IMR-90 (cell line): Measurements from ENCODE around the gene SRD5A1. TPM values are rescaled to one million over a fixed set of nuclear protein-coding genes. Genes with fewer than 3 reads are reported as not detected.

Source experiments
- ATAC-seq: fragments of 200-7000 bp; cut with Tn5 transposase; 2 replicates; pipeline ENCODE4 v1.9.1; 2020; ENCODE audit warnings: low read depth, mild to moderate bottlenecking, moderate library complexity
- BruUV-seq: library from RNA; stranded (reverse); fragments of 400-500 nt; replicated peaks from 2 replicates; lab custom pipeline; 2021; lab: Mats Ljungman, UMichigan
- CTCF ChIA-PET: fragments of 300-600 bp; formaldehyde crosslinking; extraction: SDS; loops from one replicate; lab custom pipeline; 2021; ENCODE audit warnings: antibody characterized with exemption; lab: Yijun Ruan, JAX
- POLR2A ChIA-PET: fragments of 300-600 bp; sonication (Branson Sonifier 250); formaldehyde crosslinking; loops from one replicate; lab custom pipeline; 2022; ENCODE audit warnings: antibody characterized with exemption; ENCODE audit not compliant: unreplicated experiment; lab: Charles Lee
- DNase-seq: peaks from one replicate; pipeline ENCODE4 v3.0.0; 2013
- H2AFZ ChIP-seq: replicated peaks from 2 replicates; pipeline ENCODE3; 2013; ENCODE audit warnings: low read length, mild to moderate bottlenecking; ENCODE audit not compliant: poor library complexity
- H2AK5ac ChIP-seq: 2 replicates; pipeline ENCODE4 v1.6.1; 2013; ENCODE audit warnings: low read depth, low read length, inconsistent platforms
- H2AK9ac ChIP-seq: replicated peaks from 2 replicates; pipeline ENCODE3; 2013; ENCODE audit warnings: mild to moderate bottlenecking, low read depth, low read length, moderate library complexity; ENCODE audit not compliant: poor library complexity
- H2BK120ac ChIP-seq: 2 replicates; pipeline ENCODE4 v1.6.1; 2013; ENCODE audit warnings: low read depth, low read length, inconsistent platforms
- H2BK15ac ChIP-seq: 3 replicates; pipeline ENCODE4 v1.6.1; 2013; ENCODE audit warnings: low read depth, low read length, inconsistent platforms
- H2BK20ac ChIP-seq: 2 replicates; pipeline ENCODE4 v1.6.1; 2013; ENCODE audit warnings: low read depth, mild to moderate bottlenecking, inconsistent platforms, low read length, moderate library complexity
- H2BK5ac ChIP-seq: 2 replicates; pipeline ENCODE4 v1.6.1; 2013; ENCODE audit warnings: mild to moderate bottlenecking, low read depth, low read length, inconsistent platforms; ENCODE audit not compliant: poor library complexity, severe bottlenecking
- H3K14ac ChIP-seq: replicated peaks from 2 replicates; pipeline ENCODE4 v1.6.1; 2013; ENCODE audit warnings: low read depth, low read length, inconsistent platforms
- H3K18ac ChIP-seq: 2 replicates; pipeline ENCODE4 v1.6.1; 2013; ENCODE audit warnings: low read depth, low read length, control low read depth
- H3K23ac ChIP-seq: 2 replicates; pipeline ENCODE4 v1.6.1; 2013; ENCODE audit warnings: low read depth, low read length, inconsistent platforms
- H3K27ac ChIP-seq: 2 replicates; pipeline ENCODE4 v1.5.1; 2013; ENCODE audit warnings: mild to moderate bottlenecking, control low read depth, low read length; ENCODE audit not compliant: insufficient read depth
- H3K27me3 ChIP-seq: 2 replicates; pipeline ENCODE4 v1.6.1; 2013; ENCODE audit warnings: low read length; ENCODE audit not compliant: control insufficient read depth, insufficient read depth
- H3K36me3 ChIP-seq: 2 replicates; pipeline ENCODE4 v1.6.1; 2013; ENCODE audit warnings: low read length, mixed read lengths; ENCODE audit not compliant: control insufficient read depth, insufficient read depth
- H3K4ac ChIP-seq: 2 replicates; pipeline ENCODE4 v1.6.1; 2013; ENCODE audit warnings: low read depth, low read length, inconsistent platforms
- H3K4me1 ChIP-seq: 2 replicates; pipeline ENCODE4 v1.6.1; 2013; ENCODE audit warnings: low read length, mixed read lengths; ENCODE audit not compliant: control insufficient read depth, insufficient read depth
- H3K4me2 ChIP-seq: 2 replicates; pipeline ENCODE4 v1.6.1; 2013; ENCODE audit warnings: low read depth, mild to moderate bottlenecking, control low read depth, low read length, moderate library complexity
- H3K4me3 ChIP-seq: 2 replicates; pipeline ENCODE4 v1.5.1; 2013; ENCODE audit warnings: low read depth, mild to moderate bottlenecking, control low read depth, low read length, moderate library complexity; ENCODE audit not compliant: insufficient read depth
- H3K56ac ChIP-seq: 2 replicates; pipeline ENCODE4 v1.6.1; 2013; ENCODE audit warnings: low read length, inconsistent platforms; ENCODE audit not compliant: insufficient read depth; ENCODE audit errors: extremely low read depth
- H3K79me1 ChIP-seq, 2 experiments: 2 replicates each; pipeline ENCODE4 v1.6.1; 2013; ENCODE audit warnings: low read length in 2 of 2, inconsistent platforms in 1 of 2, low read depth in 1 of 2
- H3K9ac ChIP-seq: 2 replicates; pipeline ENCODE4 v1.6.1; 2013; ENCODE audit warnings: low read depth, low read length, control low read depth
- H3K9me1 ChIP-seq: 2 replicates; pipeline ENCODE4 v1.6.1; 2013; ENCODE audit warnings: low read length, inconsistent platforms; ENCODE audit not compliant: insufficient read depth
- H3K9me3 ChIP-seq: 2 replicates; pipeline ENCODE4 v1.6.1; 2013; ENCODE audit warnings: low read length; ENCODE audit not compliant: control insufficient read depth, insufficient read depth
- H4K20me1 ChIP-seq: 2 replicates; pipeline ENCODE4 v1.6.1; 2013; ENCODE audit warnings: low read length, inconsistent platforms; ENCODE audit not compliant: insufficient read depth
- H4K5ac ChIP-seq: 2 replicates; pipeline ENCODE4 v1.6.1; 2013; ENCODE audit warnings: mild to moderate bottlenecking, low read depth, low read length, control low read depth
- H4K8ac ChIP-seq, 2 experiments: 2 replicates each; pipeline ENCODE4 v1.6.1; 2013; ENCODE audit warnings: low read depth in 2 of 2, low read length in 2 of 2, control low read depth in 1 of 2, inconsistent platforms in 1 of 2
- H4K91ac ChIP-seq: 2 replicates; pipeline ENCODE4 v1.6.1; 2013; ENCODE audit warnings: low read depth, low read length, inconsistent platforms; ENCODE audit not compliant: insufficient read depth
- BHLHE40 ChIP-seq: fragments of 150-350 bp; IDR thresholded peaks from 2 replicates; pipeline ENCODE4 v1.6.1; 2016; ENCODE audit warnings: mild to moderate bottlenecking, low read depth, low read length
- CEBPB ChIP-seq: IDR thresholded peaks from 2 replicates; pipeline ENCODE4 v1.6.1; 2012; ENCODE audit warnings: low read depth, low read length, improper control_type of control experiment
- CHD1 ChIP-seq: IDR thresholded peaks from 2 replicates; pipeline ENCODE4 v1.6.1; 2012; ENCODE audit warnings: low read depth, low read length, improper control_type of control experiment
- CTCF ChIP-seq: conservative IDR thresholded peaks from 2 replicates; pipeline ENCODE4 v1.5.1; 2012; ENCODE audit warnings: mild to moderate bottlenecking, low read depth, low read length, improper control_type of control experiment
- ELK1 ChIP-seq: fragments of 150-350 bp; IDR thresholded peaks from 2 replicates; pipeline ENCODE4 v1.6.1; 2016; ENCODE audit warnings: low read depth, mild to moderate bottlenecking, low read length, moderate library complexity, borderline replicate concordance
- FOS ChIP-seq: fragments of 150-350 bp; IDR thresholded peaks from 2 replicates; pipeline ENCODE4 v1.6.1; 2016; ENCODE audit warnings: low read depth, low read length
- MAFK ChIP-seq: IDR thresholded peaks from 2 replicates; pipeline ENCODE4 v1.6.1; 2012; ENCODE audit warnings: low read depth, low read length, improper control_type of control experiment
- MAZ ChIP-seq: IDR thresholded peaks from 2 replicates; pipeline ENCODE4 v1.6.1; 2012; ENCODE audit warnings: low read depth, mild to moderate bottlenecking, low read length, improper control_type of control experiment, moderate library complexity, borderline replicate concordance
- MXI1 ChIP-seq: IDR thresholded peaks from 2 replicates; pipeline ENCODE4 v1.6.1; 2012; ENCODE audit warnings: low read depth, mild to moderate bottlenecking, low read length, moderate library complexity, borderline replicate concordance
- NFE2L2 ChIP-seq: fragments of 150-350 bp; IDR thresholded peaks from 2 replicates; pipeline ENCODE4 v1.6.1; 2016; ENCODE audit warnings: low read depth, mild to moderate bottlenecking, low read length
- POLR2A ChIP-seq: IDR thresholded peaks from 2 replicates; pipeline ENCODE4 v1.6.1; 2012; ENCODE audit warnings: mild to moderate bottlenecking, low read depth, low read length
- RAD21 ChIP-seq: IDR thresholded peaks from 2 replicates; pipeline ENCODE4 v1.6.1; 2012; ENCODE audit warnings: low read length, improper control_type of control experiment
- RCOR1 ChIP-seq: IDR thresholded peaks from 2 replicates; pipeline ENCODE4 v1.6.1; 2012; ENCODE audit warnings: mild to moderate bottlenecking, low read length, improper control_type of control experiment; ENCODE audit not compliant: insufficient replicate concordance
- RFX5 ChIP-seq: IDR thresholded peaks from 2 replicates; pipeline ENCODE4 v1.8.0; 2012; ENCODE audit warnings: low read depth, mild to moderate bottlenecking, low read length, moderate library complexity
- SMC3 ChIP-seq: fragments of 150-350 bp; IDR thresholded peaks from 2 replicates; pipeline ENCODE4 v1.6.1; 2016; ENCODE audit warnings: low read depth, mild to moderate bottlenecking, antibody characterized with exemption, low read length, moderate library complexity
- USF2 ChIP-seq: fragments of 150-350 bp; IDR thresholded peaks from 2 replicates; pipeline ENCODE4 v1.6.1; 2017; ENCODE audit warnings: mild to moderate bottlenecking, antibody characterized with exemption, low read length, low read depth
- whole genome bisulfite sequencing, 2 experiments: methylation state at CpG; one replicate each; pipeline versions ENCODE4 v1.1.5 to v1.1.7; 2013; ENCODE audit warnings: missing lambda C conversion rate in 2 of 2; ENCODE audit not compliant: insufficient read length in 1 of 2; ENCODE audit errors: extremely low coverage in 2 of 2; 5-methylcytosine and 5-hydroxymethylcytosine counted together
- dilution Hi-C: fragments of 300-500 bp; cut with HindIII; formaldehyde crosslinking; loops from one replicate; pipeline ENCODE4 v1.14.3; 2018; ENCODE audit warnings: low sequenced_read_pairs; ENCODE audit not compliant: unreplicated experiment
- in situ Hi-C: fragments of 300-500 bp; cut with MboI; formaldehyde crosslinking; loops from 3 replicates; pipeline ENCODE4 v1.14.3; 2019; ENCODE audit warnings: low sequenced_read_pairs, inconsistent platforms, mixed read lengths
- intact Hi-C: fragments of 100-400 bp; cut with micrococcal nuclease; formaldehyde crosslinking; loops from 2 replicates; pipeline ENCODE4 v1.10.0; 2022
- polyA plus RNA-seq, 3 experiments: library from polyadenylated mRNA; depleted of rRNA; stranded (reverse); fragments of >200 nt; gene quantifications; 2 replicates each; pipeline ENCODE4 v1.2.3, GENCODE V29; 2012; ENCODE audit warnings: low replicate concordance in 1 of 3
- total RNA-seq: library from RNA; depleted of rRNA; stranded (reverse); fragments of >200 nt; gene quantifications from 2 replicates; pipeline ENCODE4 v1.2.3, GENCODE V29; 2012

SRD5A1 gene
- total and polyA plus RNA-seq, 2 of the 4 experiments (the other 2 are of a cell fraction): 6.3 to 18.2 TPM

GRCh38 chr5:6595405-6595804 lies 37.8 kb upstream of the SRD5A1 start:
- Histone ChIP-seq H3K56ac (no peak overlapping the region), H3K4ac (no peak overlapping the region), H3K18ac (no peak overlapping the region), H3K9me3 (no peaks in the 10 kb centered on the region), H2AK5ac (no peak overlapping the region), H3K4me1 (no peaks in the 10 kb centered on the region; the same call in 1 of the 2 replicates), H3K27me3 (no peaks in the 10 kb centered on the region), H2BK15ac (no peak overlapping the region), H3K9me1 (no peaks in the 10 kb centered on the region; the same call in 1 of the 2 replicates), H2BK120ac (no peak overlapping the region), H4K5ac (no peak overlapping the region), H4K20me1 (no peaks in the 10 kb centered on the region; the same call in none of the 2 replicates), H3K27ac (no peak overlapping the region), H3K79me1 (peaks cover 2 to 4% of the 10 kb centered on the region in 2 experiments; a peak in 2 of 4 replicates), H2AFZ (no peak overlapping the region), H4K8ac (no peak overlapping the region), H2BK20ac (no peak overlapping the region), H3K14ac (no peak overlapping the region), H3K23ac (no peak overlapping the region), H2BK5ac (no peak overlapping the region), H3K4me2 (no peak overlapping the region), H3K4me3 (no peak overlapping the region), H3K9ac (no peak overlapping the region), H3K36me3 (peaks cover 22% of the 10 kb centered on the region), H2AK9ac (no peak overlapping the region), H4K91ac (no peak overlapping the region)
- BruUV-seq: no TSS peak
- intact Hi-C loops: no loop called here
- dilution Hi-C loops: no loop called here
- DNase-seq (no peak), ATAC-seq (no peak)
- ChIA-PET POLR2A (no interaction called here), CTCF (no interaction called here)
- TF ChIP-seq RAD21 (no peak), CHD1 (no peak), RFX5 (no peak), POLR2A (no peak), BHLHE40 (no peak), MAFK (no peak), MAZ (no peak), CTCF (no peak), ELK1 (no peak), MXI1 (no peak), RCOR1 (no peak), SMC3 (no peak), USF2 (no peak), CEBPB (no peak), NFE2L2 (no peak), FOS (no peak)
- 83% methylated on average over 2 of the region's 3 CpGs; no CpG with 5 or more reads in 1 of the 2 experiments for WGBS, 2 experiments
- in situ Hi-C loops: loop anchor here (10.0 kb wide), 1 partner anchor 221 kb away; the partner anchor contains the start of gene MED10
